HG03575 (cell line): ENCODE data around the gene WDR70.
"Not testable (repeated sequence)": the region's sequence is repeated elsewhere in the genome, so short reads cannot be mapped to it uniquely, and the experiment has no call there.

ENCODE experiments used
- ATAC-seq: cut with Tn5 transposase; IDR thresholded peaks from one replicate; pipeline ENCODE4 v1.9.1; 2021; ENCODE audit not compliant: unreplicated experiment, insufficient number of reproducible peaks, low FRiP score; ENCODE audit errors: extremely low read depth

WDR70 gene

DNA sequence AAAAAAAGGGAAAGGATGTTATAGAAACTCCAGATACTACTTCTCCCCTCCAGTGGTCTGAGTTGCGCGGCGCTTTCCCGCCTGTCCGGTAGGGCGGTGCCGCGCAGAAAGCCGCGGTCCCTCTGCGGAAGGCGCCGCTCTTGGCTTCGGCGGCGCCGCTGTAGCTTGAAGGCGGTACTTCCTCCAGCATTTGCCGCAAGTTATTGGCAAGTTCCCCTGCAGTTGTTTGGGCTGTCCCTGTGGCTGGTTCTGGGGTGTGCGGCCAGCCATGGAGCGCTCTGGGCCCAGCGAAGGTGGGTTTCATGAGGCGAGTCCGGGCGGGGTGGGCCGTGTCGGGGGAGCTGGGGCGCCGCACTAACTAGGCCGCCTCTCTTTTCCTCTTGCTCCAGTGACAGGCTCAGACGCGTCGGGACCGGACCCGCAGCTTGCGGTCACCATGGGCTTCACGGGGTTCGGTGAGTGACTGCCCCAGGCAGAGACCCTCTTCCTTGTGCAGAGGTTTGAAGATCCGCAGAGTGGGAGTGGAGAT lies at the start of gene WDR70:
WDR70 (plus strand) TSS at position 219 of the 529 bp plus-strand sequence; CDS start at position 269, 50 bp downstream.
- peak; percentile 85 for ATAC-seq

GRCh38 chr5:37334754-37335153 lies 44.4 kb upstream of the WDR70 start:
- not testable (repeated sequence) for ATAC-seq

DNA sequence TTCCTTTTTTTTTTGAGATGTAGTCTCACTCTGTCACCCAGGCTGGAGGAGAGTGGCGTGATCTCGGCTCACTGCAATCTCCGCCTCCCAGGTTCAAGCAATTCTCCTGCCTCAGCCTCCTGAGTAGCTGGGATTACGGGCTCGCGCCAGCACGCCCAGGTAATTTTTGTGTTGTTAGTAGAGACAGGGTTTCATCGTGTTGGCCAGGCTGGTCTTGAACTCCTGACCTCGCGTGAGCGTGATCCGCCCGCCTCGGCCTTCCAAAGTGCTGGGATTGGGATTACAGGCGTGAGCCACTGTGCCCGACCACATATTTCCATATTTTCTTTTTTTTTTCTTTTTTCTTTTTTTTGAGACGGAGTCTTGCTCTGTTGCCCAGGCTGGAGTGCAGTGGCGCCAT lies 36.4 kb upstream of the WDR70 start:
- not testable (repeated sequence) for ATAC-seq

DNA sequence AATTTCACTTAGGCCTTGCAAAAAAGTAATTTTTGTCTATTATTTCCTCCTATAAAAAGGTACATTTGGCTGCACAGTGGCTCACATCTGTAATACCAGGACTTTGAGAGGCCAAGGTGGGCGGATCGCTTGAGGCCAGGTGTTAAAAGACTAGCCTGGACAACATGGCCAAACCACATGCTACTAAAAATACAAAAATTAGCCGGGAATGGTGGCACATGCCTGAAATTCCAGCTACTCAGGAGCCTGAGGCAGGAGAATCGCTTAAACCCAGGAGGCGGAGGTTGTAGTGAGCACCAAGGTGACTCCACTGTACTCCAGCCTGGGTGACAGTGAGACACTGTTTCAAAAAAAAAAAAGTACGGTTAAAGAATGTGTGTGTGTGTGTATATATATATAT lies 24.0 kb upstream of the WDR70 start:
- no peak for ATAC-seq

DNA sequence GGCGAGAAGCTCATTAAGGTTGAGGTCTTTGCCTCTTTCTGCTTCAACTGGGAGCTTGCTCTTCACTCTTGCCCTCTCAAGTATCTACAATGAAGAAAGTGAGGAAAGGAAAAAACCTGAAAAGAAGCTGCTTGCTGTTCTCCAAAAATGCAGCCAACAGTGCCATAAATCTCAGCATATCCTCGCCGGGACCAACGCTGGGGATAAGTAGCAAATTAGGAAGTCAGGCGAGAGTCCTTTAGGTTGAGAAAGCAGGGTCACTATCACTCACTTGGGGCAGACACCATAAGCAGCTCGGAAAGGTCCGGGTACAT lies 8.6 kb upstream of the WDR70 start:
- ATAC-seq = no peak

- peak; percentile 71 for ATAC-seq
Measured at GRCh38 chr5:37370864-37371726, 8.0 kb upstream of the WDR70 start, which contains the start of gene NUP155. NUP155 (minus strand) TSS chr5:37371106; CDS start chr5:37370977, 129 bp downstream.

- no peak for ATAC-seq
Measured at GRCh38 chr5:37375091-37375490, 4.0 kb upstream of the WDR70 start.

DNA sequence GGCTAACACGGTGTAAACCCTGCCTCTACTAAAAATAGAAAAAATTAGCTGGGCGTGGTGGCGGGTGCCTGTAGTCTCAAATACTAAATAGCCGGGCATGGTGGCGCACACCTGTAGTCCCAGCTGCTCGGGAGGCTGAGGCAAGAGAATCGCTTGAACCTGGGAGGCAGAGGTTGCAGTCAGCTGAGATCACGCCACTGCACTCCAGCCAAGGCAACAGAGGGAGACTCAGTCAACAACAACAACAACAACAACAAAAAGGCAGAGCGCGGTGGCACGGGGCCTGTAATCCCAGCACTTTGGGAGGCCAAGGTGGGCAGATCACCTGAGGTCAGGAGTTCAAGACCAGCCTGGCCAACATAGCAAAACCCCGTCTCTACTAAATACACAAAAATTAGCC lies 1.1 kb upstream of the WDR70 start:
- not testable (repeated sequence) for ATAC-seq

DNA sequence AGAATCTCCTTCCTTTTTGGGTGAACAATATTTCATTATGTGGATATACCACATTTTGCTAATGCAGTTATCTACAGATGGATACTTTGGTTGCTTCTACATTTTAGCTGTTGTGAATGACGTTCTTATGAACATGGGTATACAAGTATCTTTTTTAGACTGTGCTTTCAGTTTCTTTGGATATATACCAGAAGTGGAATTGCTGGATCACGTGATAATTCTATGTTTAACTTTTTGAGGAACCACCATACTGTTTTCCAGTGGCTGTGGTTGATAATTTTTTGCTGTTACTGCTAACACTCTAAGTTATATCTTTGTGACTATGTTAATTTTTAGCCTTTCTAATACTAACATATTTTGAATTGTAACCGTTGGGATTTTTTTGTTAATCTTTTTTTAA lies 12.5 kb downstream of the WDR70 start:
- ATAC-seq = no peak

DNA sequence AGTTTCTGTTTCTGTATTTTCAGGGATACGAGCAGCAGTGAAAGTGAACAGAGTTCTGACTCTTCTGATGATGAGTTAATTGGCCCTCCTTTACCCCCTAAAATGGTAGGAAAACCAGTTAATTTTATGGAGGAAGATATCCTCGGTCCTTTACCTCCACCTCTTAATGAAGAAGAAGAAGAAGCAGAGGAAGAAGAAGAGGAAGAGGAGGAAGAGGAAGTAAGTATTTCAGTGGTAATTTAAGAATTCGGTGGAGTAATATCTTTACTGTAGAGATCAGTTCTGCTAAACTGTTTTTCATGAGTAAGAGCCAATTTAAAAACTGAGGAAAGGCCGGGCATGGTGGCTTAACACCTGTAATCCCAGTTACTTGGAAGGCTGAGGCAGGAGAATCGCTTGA lies 17.2 kb downstream of the WDR70 start:
- no peak for ATAC-seq

DNA sequence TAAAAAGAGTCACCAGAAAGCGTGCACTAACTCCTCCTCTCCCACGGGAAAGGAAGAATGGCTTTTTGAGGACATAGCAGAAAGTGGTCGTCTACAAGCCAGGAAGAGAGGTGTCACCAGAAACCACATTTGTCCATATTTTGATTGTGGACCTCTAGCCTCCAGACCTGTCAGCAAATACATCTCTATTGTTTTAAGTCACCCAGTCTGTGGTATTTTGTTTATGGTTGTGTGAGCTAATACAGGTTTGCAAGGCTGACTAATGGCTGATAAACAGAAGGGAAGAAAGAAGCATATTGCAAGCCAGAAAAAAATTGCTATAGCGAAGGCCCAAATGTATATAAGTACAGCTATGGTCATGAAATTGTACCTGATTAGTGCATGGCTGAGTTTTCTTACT lies 21.4 kb downstream of the WDR70 start:
- ATAC-seq = no peak

- no peak for ATAC-seq
Measured at GRCh38 chr5:37412515-37412914, 33.4 kb downstream of the WDR70 start.

DNA sequence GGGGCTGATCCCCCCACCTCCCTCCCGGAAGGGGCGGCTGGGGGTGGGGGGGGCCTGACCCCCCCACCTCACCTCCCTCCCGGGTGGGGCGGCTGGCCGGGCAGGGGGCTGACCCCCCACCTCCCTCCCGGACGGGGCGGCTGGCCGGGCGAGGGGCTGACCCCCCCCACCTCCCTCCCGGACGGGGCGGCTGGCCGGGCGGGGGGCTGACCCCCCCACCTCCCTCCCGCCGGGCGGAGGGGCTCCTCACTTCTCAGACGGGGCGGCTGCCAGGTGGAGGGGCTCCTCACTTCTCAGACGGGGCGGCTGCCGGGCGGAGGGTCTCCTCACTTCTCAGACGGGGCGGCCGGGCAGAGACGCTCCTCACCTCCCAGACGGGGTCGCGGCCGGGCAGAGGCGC lies 36.3 kb downstream of the WDR70 start:
- not testable (repeated sequence) for ATAC-seq

DNA sequence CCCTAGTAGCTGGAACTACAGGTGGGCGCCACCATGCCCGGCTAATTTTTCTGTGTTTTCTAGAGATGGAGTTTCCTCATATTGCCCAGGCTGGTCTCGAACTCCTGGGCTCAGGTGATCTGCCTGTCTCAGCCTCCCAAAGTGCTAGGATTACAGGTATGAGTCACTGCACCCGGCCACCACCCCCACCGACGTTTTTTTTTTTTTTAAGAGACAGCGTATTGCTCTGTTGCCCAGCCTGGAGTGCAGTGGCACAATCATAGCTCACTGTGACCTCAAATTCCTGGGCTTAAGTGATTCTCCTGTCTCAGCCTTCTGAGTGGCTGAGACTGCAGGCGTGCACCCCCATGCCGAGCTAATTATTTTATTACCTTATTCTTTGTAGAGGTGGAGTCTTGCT lies 38.2 kb downstream of the WDR70 start:
- no peak for ATAC-seq

GRCh38 chr5:37424441-37424840 lies 45.3 kb downstream of the WDR70 start:
- ATAC-seq = no peak

- ATAC-seq = no peak
Measured at GRCh38 chr5:37428044-37428443, 48.9 kb downstream of the WDR70 start.

- ATAC-seq = no peak
Measured at GRCh38 chr5:37435261-37435660, 56.1 kb downstream of the WDR70 start.

DNA sequence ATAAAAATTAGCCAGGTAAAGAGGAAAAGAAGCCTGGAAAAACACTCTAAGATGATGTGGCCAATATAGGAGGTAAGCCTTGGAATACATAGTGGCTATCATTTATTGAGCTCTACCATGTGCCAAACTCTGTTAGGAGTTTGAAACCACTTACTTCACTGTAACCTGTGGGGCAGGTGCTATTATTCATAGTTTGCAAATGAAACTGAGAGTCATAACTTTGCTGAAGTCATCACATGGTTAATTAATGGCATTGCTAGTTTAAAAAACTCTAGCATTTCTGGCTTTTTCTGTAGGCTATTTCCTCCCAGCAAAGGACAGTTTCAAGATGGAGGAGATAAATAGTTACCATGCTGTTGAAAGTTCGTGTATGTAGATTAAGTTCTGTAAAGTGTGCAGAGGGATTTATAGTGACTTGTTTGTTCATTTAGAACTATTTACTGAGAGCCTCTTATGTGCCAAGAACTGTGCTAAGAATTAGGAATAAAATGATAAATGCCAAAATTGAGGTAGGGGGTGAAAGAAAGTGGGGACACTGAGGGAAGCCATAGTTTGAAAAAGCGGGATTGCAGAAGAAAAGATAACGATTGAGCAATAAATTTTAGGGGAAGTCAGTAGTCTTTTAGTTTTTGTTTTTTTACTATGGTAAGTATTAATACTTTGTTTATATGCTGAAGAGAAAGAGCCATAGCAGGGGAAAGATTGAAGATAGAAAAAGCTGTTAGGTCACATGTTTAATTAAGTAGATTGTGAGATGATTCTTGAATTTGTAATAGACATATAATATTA lies 57.2 kb downstream of the WDR70 start:
- no peak for ATAC-seq

GRCh38 chr5:37437711-37438110 lies 58.6 kb downstream of the WDR70 start:
- ATAC-seq = no peak

DNA sequence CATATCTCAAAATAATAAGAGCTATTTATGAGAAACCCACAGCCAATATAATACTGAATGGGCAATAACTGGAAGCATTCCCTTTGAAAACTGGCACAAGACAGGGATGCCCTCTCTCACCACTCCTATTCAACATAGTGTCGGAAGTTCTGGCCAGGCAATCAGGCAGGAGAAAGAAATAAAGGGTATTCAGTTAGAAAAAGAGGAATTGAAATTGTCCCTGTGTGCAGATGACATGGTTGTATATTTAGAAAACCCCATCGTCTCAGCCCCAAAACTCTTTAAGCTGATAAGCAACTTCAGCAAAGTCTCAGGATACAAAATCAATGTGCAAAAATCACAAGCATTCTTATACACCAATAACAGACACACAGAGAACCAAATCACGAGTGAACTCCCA lies 66.7 kb downstream of the WDR70 start:
- not testable (repeated sequence) for ATAC-seq
